ENCODE measurements around the gene RAP1GDS1. TPM values are rescaled to one million over a fixed set of nuclear protein-coding genes. Genes with fewer than 3 reads are reported as not detected.
A peak's percentile ranks its signal among the peaks of the same experiment; 100 is the strongest.
"Not testable (repeated sequence)": the region's sequence is repeated elsewhere in the genome, so short reads cannot be mapped to it uniquely, and the experiment has no call there.

The RAP1GDS1 gene
- total RNA-seq, 4 donors from 2014 or later: 36.2 to 40.9 (median 37.9) TPM

GRCh38 chr4:98446499-98447375 lies 185.6 kb downstream of the RAP1GDS1 start:
- H3K9me3 ChIP-seq: no peaks in the 10 kb centered on the region
- intact Hi-C loops (cut with DNase I): no loop called here
- TF ChIP-seq CTCF (IDR thresholded peaks at IDR 0.05) (no peak), POLR2A (IDR thresholded peaks at IDR 0.05) (no peak)
- H3K4me3 ChIP-seq (replicated peaks in 1 of 3): no peak overlapping the region
- no peaks in the 10 kb centered on the region for H3K27me3 ChIP-seq
- H3K36me3 ChIP-seq: peaks cover 7 to 10% of the 10 kb centered on the region in 2 donors
- H3K27ac ChIP-seq: no peak overlapping the region
- H3K4me1 ChIP-seq: no peaks in the 10 kb centered on the region
- 84 to 85% methylated on average over 10 of the region's 10 CpGs for WGBS, 2 donors
- peak in 1 of 2 donors; percentile 16 for DNase-seq

- Histone ChIP-seq H3K27me3 (no peaks in the 10 kb centered on the region), H3K9me3 (no peaks in the 10 kb centered on the region), H3K4me3 (replicated peaks in 1 of 3) (no peak overlapping the region), H3K4me1 (no peaks in the 10 kb centered on the region), H3K27ac (no peak overlapping the region), H3K36me3 (peaks cover 0 to 2% of the 10 kb centered on the region in 2 donors)
- TF ChIP-seq CTCF (IDR thresholded peaks at IDR 0.05) (no peak), POLR2A (IDR thresholded peaks at IDR 0.05) (no peak)
- 54 to 60% methylated on average over 5 of the region's 5 CpGs for WGBS, 2 donors
- no peak for DNase-seq
- intact Hi-C loops (cut with DNase I): no loop called here
Measured at GRCh38 chr4:98447648-98448047, 186.5 kb downstream of the RAP1GDS1 start.

GRCh38 chr4:98448908-98449307 lies 187.7 kb downstream of the RAP1GDS1 start:
- H3K4me1 ChIP-seq: no peaks in the 10 kb centered on the region
- intact Hi-C loops (cut with DNase I): no loop called here
- H3K27me3 ChIP-seq: no peaks in the 10 kb centered on the region
- TF ChIP-seq POLR2A (IDR thresholded peaks at IDR 0.05): no peak
- no peak for TF ChIP-seq CTCF (IDR thresholded peaks at IDR 0.05)
- DNase-seq: peak in 1 of 2 donors; percentile 9
- H3K36me3 ChIP-seq: peaks cover 0 to 1% of the 10 kb centered on the region in 2 donors
- no peaks in the 10 kb centered on the region for H3K9me3 ChIP-seq
- H3K4me3 ChIP-seq (replicated peaks in 1 of 3): no peak overlapping the region
- no peak overlapping the region for H3K27ac ChIP-seq

- H3K9me3 ChIP-seq: no peaks in the 10 kb centered on the region
- TF ChIP-seq CTCF (IDR thresholded peaks at IDR 0.05): no peak
- TF ChIP-seq POLR2A (IDR thresholded peaks at IDR 0.05): no peak
- intact Hi-C loops (cut with DNase I): no loop called here
- 88 to 96% methylated on average over 3 of the region's 3 CpGs for WGBS, 2 donors
- H3K27me3 ChIP-seq: no peaks in the 10 kb centered on the region
- no peaks in the 10 kb centered on the region for H3K4me1 ChIP-seq
- no peak overlapping the region for H3K27ac ChIP-seq
- no peak for DNase-seq
- no peak overlapping the region for H3K4me3 ChIP-seq (replicated peaks in 1 of 3)
- H3K36me3 ChIP-seq: no peaks in the 10 kb centered on the region
Measured at GRCh38 chr4:98452091-98452490, 190.9 kb downstream of the RAP1GDS1 start.

GRCh38 chr4:98457422-98457821 lies 196.2 kb downstream of the RAP1GDS1 start:
- WGBS, 2 donors: 93 to 94% methylated on average over 9 of the region's 9 CpGs
- H3K4me3 ChIP-seq (replicated peaks in 1 of 3); H3K9me3 ChIP-seq; H3K36me3 ChIP-seq; intact Hi-C loops (cut with DNase I); DNase-seq; H3K27me3 ChIP-seq; H3K27ac ChIP-seq; H3K4me1 ChIP-seq: not testable (repeated sequence)

- not testable (repeated sequence) for H3K27me3 ChIP-seq; H3K36me3 ChIP-seq; H3K4me1 ChIP-seq; DNase-seq; H3K27ac ChIP-seq; H3K4me3 ChIP-seq (replicated peaks in 1 of 3); H3K9me3 ChIP-seq
- intact Hi-C loops (cut with DNase I): loop anchor here (10.0 kb wide), 1 partner anchor 474 kb away; no protein-coding TSS in a partner anchor
- WGBS, 2 donors: 92 to 94% methylated on average over 2 of the region's 2 CpGs
Measured at GRCh38 chr4:98461121-98461865, 200.1 kb downstream of the RAP1GDS1 start.
